Gastrocnemius medialis (tissue), 4 donors: ENCODE measurements around the gene ANTXR1. TPM values are rescaled to one million over a fixed set of nuclear protein-coding genes. Genes with fewer than 3 reads are reported as not detected.

Source experiments
- ATAC-seq, 2 donors: fragments of 150-250 bp; one replicate each; pipeline ENCODE4 v1.9.1; 2016
- DNase-seq, 2 donors: peaks; one replicate each; pipeline ENCODE4 v3.0.0-alpha.2; 2019
- H3K27ac ChIP-seq, 4 donors: fragments of 200-600 bp; sonication (generic); 1 replicate in 1 of 4; 2 replicates in 3 of 4; pipeline ENCODE4 v1.5.1; 2016 to 2018; ENCODE audit warnings: mild to moderate bottlenecking in 2 of 4, moderate library complexity in 1 of 4
- H3K27me3 ChIP-seq, 3 donors: fragments of 200-600 bp; sonication (generic) in 2 of 3; 1 replicate in 1 of 3; 2 replicates in 2 of 3; pipeline versions ENCODE4 v1.5.1 to v1.6.0; 2016 to 2019; ENCODE audit warnings: mild to moderate bottlenecking in 1 of 3, moderate library complexity in 1 of 3
- H3K36me3 ChIP-seq, 2 donors: fragments of 200-600 bp; sonication (generic) in 1 of 2; one replicate each; pipeline ENCODE4 v1.5.1; 2017 to 2018
- H3K4me1 ChIP-seq, 2 donors: fragments of 200-600 bp; sonication (generic) in 1 of 2; one replicate each; pipeline ENCODE4 v1.5.1; 2016 to 2017; ENCODE audit warnings: mild to moderate bottlenecking in 2 of 2
- H3K4me3 ChIP-seq, 4 donors: fragments of 200-600 bp; sonication (generic) in 3 of 4; 1 replicate in 1 of 4; 2 replicates in 3 of 4; pipeline ENCODE4 v1.5.1; 2016 to 2019; ENCODE audit warnings: mild to moderate bottlenecking in 2 of 4
- H3K9me3 ChIP-seq, 3 donors: fragments of 200-600 bp; sonication (generic) in 2 of 3; 1 replicate in 1 of 3; 2 replicates in 2 of 3; pipeline ENCODE4 v1.5.1; 2016 to 2019
- POLR2A ChIP-seq, 2 donors: fragments of 450-650 bp; IDR thresholded peaks; one replicate each; pipeline ENCODE4 v1.6.1; 2017; ENCODE audit warnings: antibody characterized with exemption in 2 of 2, mild to moderate bottlenecking in 2 of 2, moderate library complexity in 2 of 2
- in situ Hi-C, 4 donors: fragments of 200-750 bp; cut with MboI; loops; one replicate each; pipeline versions ENCODE4 v1.15.0 to v1.8.0; 2017; ENCODE audit warnings: low sequenced_read_pairs in 4 of 4
- intact Hi-C: fragments of 100-400 bp; cut with DNase I; formaldehyde crosslinking; loops from one replicate; pipeline ENCODE4 v1.15.1; 2023; ENCODE audit warnings: low total_unique reads
- total RNA-seq, 4 donors: library from RNA; depleted of rRNA; stranded (reverse); fragments of >200 nt; gene quantifications; one replicate each; pipeline versions ENCODE4 v1.1.0 to v1.2.3, GENCODE V29; 2016
- TF ChIP-seq, protein P1 (sequence below), 5 experiments: fragments of 450-650 bp in 3 of 5; fragments of 200-600 bp in 2 of 5; sonication (generic) in 2 of 5; IDR thresholded peaks in 4 of 5; conservative IDR thresholded peaks in 1 of 5; 1 replicate in 4 of 5; 2 replicates in 1 of 5; pipeline ENCODE4 v1.5.1; 2016 to 2019; ENCODE audit warnings: antibody characterized with exemption in 5 of 5, mild to moderate bottlenecking in 3 of 5, moderate library complexity in 3 of 5

ANTXR1 gene
- total RNA-seq, 4 donors from 2014 or later: 8.0 to 13.6 (median 9.7) TPM

DNA sequence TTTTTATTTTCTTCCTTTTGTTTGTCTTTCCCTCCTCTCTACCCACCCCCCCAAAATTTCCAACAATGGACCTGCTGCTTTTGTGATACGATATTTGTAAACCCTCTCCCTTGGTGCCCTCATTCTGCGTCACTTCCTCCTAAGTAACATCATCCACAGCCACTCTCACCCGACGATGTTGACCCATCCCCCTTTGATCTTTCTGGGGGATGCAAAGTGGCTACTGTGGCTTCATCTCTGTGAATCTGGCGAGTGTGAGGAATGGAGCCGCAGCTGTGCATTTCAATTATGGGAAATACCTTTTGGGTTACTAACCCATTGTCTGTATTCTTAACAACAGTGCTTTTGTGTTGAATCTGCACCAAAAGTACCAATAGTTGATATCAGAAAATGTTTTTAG lies 19.4 kb downstream of the ANTXR1 start:
- DNase-seq (no peak), ATAC-seq (no peak)
- intact Hi-C loops (no loop called here), in situ Hi-C loops (no loop called here)
- Histone ChIP-seq H3K9me3 (no peaks in the 10 kb centered on the region), H3K27me3 (no peaks in the 10 kb centered on the region), H3K36me3 (no peaks in the 10 kb centered on the region), H3K4me3 (no peak overlapping the region), H3K27ac (no peak overlapping the region), H3K4me1 (peaks cover 0 to 9% of the 10 kb centered on the region in 2 donors)
- TF ChIP-seq, protein P1, sequence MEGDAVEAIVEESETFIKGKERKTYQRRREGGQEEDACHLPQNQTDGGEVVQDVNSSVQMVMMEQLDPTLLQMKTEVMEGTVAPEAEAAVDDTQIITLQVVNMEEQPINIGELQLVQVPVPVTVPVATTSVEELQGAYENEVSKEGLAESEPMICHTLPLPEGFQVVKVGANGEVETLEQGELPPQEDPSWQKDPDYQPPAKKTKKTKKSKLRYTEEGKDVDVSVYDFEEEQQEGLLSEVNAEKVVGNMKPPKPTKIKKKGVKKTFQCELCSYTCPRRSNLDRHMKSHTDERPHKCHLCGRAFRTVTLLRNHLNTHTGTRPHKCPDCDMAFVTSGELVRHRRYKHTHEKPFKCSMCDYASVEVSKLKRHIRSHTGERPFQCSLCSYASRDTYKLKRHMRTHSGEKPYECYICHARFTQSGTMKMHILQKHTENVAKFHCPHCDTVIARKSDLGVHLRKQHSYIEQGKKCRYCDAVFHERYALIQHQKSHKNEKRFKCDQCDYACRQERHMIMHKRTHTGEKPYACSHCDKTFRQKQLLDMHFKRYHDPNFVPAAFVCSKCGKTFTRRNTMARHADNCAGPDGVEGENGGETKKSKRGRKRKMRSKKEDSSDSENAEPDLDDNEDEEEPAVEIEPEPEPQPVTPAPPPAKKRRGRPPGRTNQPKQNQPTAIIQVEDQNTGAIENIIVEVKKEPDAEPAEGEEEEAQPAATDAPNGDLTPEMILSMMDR (IDR thresholded peaks at IDR 0.05 in 4 of 5, conservative IDR thresholded peaks at IDR 0.05 in 1 of 5): no peak
- no peak for TF ChIP-seq POLR2A (IDR thresholded peaks at IDR 0.05)

DNA sequence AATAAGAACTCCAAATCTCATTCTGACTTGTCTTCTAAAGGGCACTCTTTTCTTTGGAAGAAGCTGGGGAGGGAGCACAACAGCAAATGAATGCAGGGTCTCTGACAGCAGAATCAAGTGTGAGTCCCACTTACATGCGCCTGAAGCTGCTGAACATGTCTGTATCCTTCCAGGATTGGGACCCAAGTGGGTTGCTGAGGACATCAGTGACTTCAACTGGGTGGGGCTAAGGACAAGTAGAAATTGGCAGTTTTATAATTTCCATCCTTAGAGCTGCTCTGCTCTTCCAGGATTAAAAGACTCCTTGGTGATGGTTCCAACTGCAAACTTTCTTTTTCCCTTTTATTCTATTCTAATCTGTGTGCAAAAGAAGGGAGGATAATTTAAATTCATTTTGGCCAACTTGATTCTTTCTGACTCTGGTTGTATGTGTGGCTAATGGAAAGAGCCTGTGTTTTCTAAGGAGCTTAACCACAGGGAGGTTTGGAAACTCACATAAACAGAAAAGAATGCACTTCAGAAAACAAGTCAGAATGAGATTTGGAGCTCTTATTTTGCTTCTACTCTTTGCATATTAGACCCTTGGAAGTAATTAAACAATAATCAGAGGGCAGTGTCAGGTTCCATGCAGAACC lies 20.6 kb downstream of the ANTXR1 start:
- DNase-seq: no peak
- no peaks in the 10 kb centered on the region for H3K27me3 ChIP-seq
- H3K9me3 ChIP-seq: no peaks in the 10 kb centered on the region
- intact Hi-C loops: no loop called here
- H3K36me3 ChIP-seq: no peaks in the 10 kb centered on the region
- no peak overlapping the region for H3K4me3 ChIP-seq
- TF ChIP-seq POLR2A (IDR thresholded peaks at IDR 0.05): no peak
- TF ChIP-seq, protein P1 (IDR thresholded peaks at IDR 0.05 in 4 of 5, conservative IDR thresholded peaks at IDR 0.05 in 1 of 5): no peak
- ATAC-seq: no peak
- H3K27ac ChIP-seq: no peak overlapping the region
- peaks cover 0 to 9% of the 10 kb centered on the region in 2 donors for H3K4me1 ChIP-seq
- in situ Hi-C loops: no loop called here

DNA sequence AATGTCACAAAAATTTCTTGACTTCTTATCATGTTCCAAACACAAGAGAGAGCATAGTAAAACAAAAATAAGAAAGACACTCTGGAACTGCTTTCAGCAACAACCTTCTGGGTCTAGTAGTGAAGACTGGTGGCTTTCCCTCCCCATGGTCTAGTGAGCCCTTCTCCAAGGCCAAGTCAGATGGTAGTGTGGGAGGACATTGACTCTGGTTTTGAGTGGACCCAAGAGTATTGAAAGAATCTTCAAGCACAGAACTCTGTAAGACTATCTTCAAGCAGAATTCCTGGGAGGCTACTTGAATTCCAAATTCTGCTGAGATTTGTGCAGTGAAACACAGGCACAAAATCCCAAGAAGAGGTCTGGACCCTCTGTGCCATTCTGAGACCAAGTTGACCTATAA lies 21.1 kb downstream of the ANTXR1 start:
- Histone ChIP-seq H3K4me3 (no peak overlapping the region), H3K4me1 (peaks cover 0 to 9% of the 10 kb centered on the region in 2 donors), H3K27me3 (no peaks in the 10 kb centered on the region), H3K36me3 (no peaks in the 10 kb centered on the region), H3K9me3 (no peaks in the 10 kb centered on the region), H3K27ac (peak overlapping the region in 1 of 4 donors; percentile 28)
- no peak for ATAC-seq
- intact Hi-C loops: no loop called here
- DNase-seq: no peak
- in situ Hi-C loops: no loop called here
- TF ChIP-seq, protein P1 (IDR thresholded peaks at IDR 0.05 in 4 of 5, conservative IDR thresholded peaks at IDR 0.05 in 1 of 5): no peak
- TF ChIP-seq POLR2A (IDR thresholded peaks at IDR 0.05): no peak

DNA sequence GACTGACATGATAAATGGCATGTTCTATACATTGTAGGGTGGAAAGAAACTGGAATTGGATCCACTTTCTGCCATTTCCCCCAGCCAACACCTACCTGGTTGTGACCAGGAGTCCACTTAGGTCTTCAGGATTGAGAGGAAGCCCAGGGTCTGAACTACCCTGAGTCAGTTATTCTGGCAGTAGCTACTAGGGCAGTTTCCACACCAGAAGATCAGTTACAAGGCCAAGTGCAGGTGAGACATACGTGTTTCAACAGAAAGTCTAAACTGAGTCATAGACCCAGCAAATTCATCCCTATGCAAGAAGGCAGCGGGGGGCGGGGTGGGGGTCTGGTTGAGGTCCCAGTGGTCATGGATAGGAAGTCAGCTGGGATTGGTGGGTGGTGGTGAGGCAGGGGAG lies 21.9 kb downstream of the ANTXR1 start:
- in situ Hi-C loops: no loop called here
- H3K36me3 ChIP-seq: no peaks in the 10 kb centered on the region
- TF ChIP-seq POLR2A (IDR thresholded peaks at IDR 0.05): no peak
- TF ChIP-seq, protein P1 (IDR thresholded peaks at IDR 0.05 in 4 of 5, conservative IDR thresholded peaks at IDR 0.05 in 1 of 5): no peak
- H3K4me3 ChIP-seq: no peak overlapping the region
- H3K9me3 ChIP-seq: no peaks in the 10 kb centered on the region
- no peak overlapping the region for H3K27ac ChIP-seq
- peaks cover 0 to 9% of the 10 kb centered on the region in 2 donors for H3K4me1 ChIP-seq
- no peaks in the 10 kb centered on the region for H3K27me3 ChIP-seq
- no peak for DNase-seq
- intact Hi-C loops: no loop called here
- ATAC-seq: no peak

DNA sequence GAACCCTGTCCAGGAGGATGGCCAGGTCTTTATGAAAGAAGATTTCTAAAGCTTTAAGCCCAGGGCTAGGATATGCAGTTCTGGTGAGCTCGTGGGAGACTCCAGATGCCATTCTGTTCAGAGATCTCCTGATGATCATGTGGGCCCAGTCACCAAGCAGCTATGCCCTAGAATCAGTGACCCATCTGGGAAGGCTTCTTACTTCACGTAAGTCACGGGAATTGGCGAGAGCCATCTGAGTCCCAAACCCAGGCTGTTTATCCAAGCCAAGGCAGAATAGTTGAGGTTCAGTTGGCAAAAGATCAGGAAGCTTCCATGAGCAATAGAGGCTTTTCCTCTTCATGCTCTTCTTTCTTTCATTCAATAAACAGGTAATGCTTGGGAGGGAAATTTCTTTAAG lies 23.9 kb downstream of the ANTXR1 start:
- Histone ChIP-seq H3K4me1 (peaks cover 0 to 9% of the 10 kb centered on the region in 2 donors), H3K4me3 (no peak overlapping the region), H3K27ac (no peak overlapping the region), H3K27me3 (no peaks in the 10 kb centered on the region), H3K36me3 (no peaks in the 10 kb centered on the region), H3K9me3 (no peaks in the 10 kb centered on the region)
- intact Hi-C loops: no loop called here
- DNase-seq (no peak), ATAC-seq (no peak)
- in situ Hi-C loops: no loop called here
- TF ChIP-seq POLR2A (IDR thresholded peaks at IDR 0.05): no peak
- TF ChIP-seq, protein P1 (IDR thresholded peaks at IDR 0.05 in 4 of 5, conservative IDR thresholded peaks at IDR 0.05 in 1 of 5): no peak
